ENCODE measurements around the gene GPR89A. TPM values are rescaled to one million over a fixed set of nuclear protein-coding genes. Genes with fewer than 3 reads are reported as not detected.
A peak's percentile ranks its signal among the peaks of the same experiment; 100 is the strongest.
"Not testable (repeated sequence)": the region's sequence is repeated elsewhere in the genome, so short reads cannot be mapped to it uniquely, and the experiment has no call there.

GPR89A gene
- total RNA-seq, 2 donors from 2014 or later: 33.9 to 34.5 TPM

- not testable (repeated sequence) for DNase-seq; H3K4me3 Mint-ChIP-seq; H3K9ac ChIP-seq (ENCODE audit: extremely low read depth, low read length, poor library complexity, severe bottlenecking); H3K27ac ChIP-seq (ENCODE audit: low read depth, low read length); H3K4me3 ChIP-seq (ENCODE audit: low read length); H3K4me1 ChIP-seq (ENCODE audit: control insufficient read depth, insufficient read depth, low read length); H3K9me3 ChIP-seq (ENCODE audit: control insufficient read depth, low read length); H3K27me3 ChIP-seq (ENCODE audit: control insufficient read depth, insufficient read depth, low read length, poor library complexity, severe bottlenecking); H3K27me3 Mint-ChIP-seq (ENCODE audit: insufficient read depth); H3K36me3 ChIP-seq (ENCODE audit: control insufficient read depth, insufficient read depth, low read length); H3K27ac Mint-ChIP-seq; H3K9me3 Mint-ChIP-seq
- no CpG with 5 or more reads among the region's 1 CpG for WGBS, 2 experiments (ENCODE audit: insufficient coverage in 1 of 2, insufficient read length in 1 of 2)
- Mint-ChIP-seq H3K36me3 (ENCODE audit: low read depth) (peaks cover 16% of the 10 kb centered on the region), H3K4me1 (peaks cover 11% of the 10 kb centered on the region)
Measured at GRCh38 chr1:145673217-145673616, 65.4 kb downstream of the GPR89A start.

- WGBS, 2 experiments (ENCODE audit: insufficient coverage in 1 of 2, insufficient read length in 1 of 2): no CpG with 5 or more reads among the region's 3 CpGs
- not testable (repeated sequence) for H3K27ac Mint-ChIP-seq; H3K4me3 Mint-ChIP-seq; H3K27me3 Mint-ChIP-seq (ENCODE audit: insufficient read depth); H3K4me3 ChIP-seq (ENCODE audit: low read length); H3K9ac ChIP-seq (ENCODE audit: extremely low read depth, low read length, poor library complexity, severe bottlenecking); H3K9me3 ChIP-seq (ENCODE audit: control insufficient read depth, low read length); H3K27ac ChIP-seq (ENCODE audit: low read depth, low read length); H3K27me3 ChIP-seq (ENCODE audit: control insufficient read depth, insufficient read depth, low read length, poor library complexity, severe bottlenecking); H3K4me1 ChIP-seq (ENCODE audit: control insufficient read depth, insufficient read depth, low read length); DNase-seq; H3K9me3 Mint-ChIP-seq
- H3K36me3 ChIP-seq (ENCODE audit: control insufficient read depth, insufficient read depth, low read length): peaks cover 15% of the 10 kb centered on the region
- peaks cover 13% of the 10 kb centered on the region for H3K4me1 Mint-ChIP-seq
- peaks cover 17% of the 10 kb centered on the region for H3K36me3 Mint-ChIP-seq (ENCODE audit: low read depth)
Measured at GRCh38 chr1:145684858-145685257, 77.1 kb downstream of the GPR89A start.

GRCh38 chr1:145686078-145686477, 78.3 kb downstream of the GPR89A start:
- not testable (repeated sequence) for H3K9ac ChIP-seq (ENCODE audit: extremely low read depth, low read length, poor library complexity, severe bottlenecking); H3K27ac Mint-ChIP-seq; DNase-seq; H3K27me3 ChIP-seq (ENCODE audit: control insufficient read depth, insufficient read depth, low read length, poor library complexity, severe bottlenecking); H3K4me3 Mint-ChIP-seq; H3K4me3 ChIP-seq (ENCODE audit: low read length); H3K27ac ChIP-seq (ENCODE audit: low read depth, low read length); H3K9me3 ChIP-seq (ENCODE audit: control insufficient read depth, low read length); H3K9me3 Mint-ChIP-seq; H3K27me3 Mint-ChIP-seq (ENCODE audit: insufficient read depth)
- Histone ChIP-seq H3K36me3 (ENCODE audit: control insufficient read depth, insufficient read depth, low read length) (peaks cover 20% of the 10 kb centered on the region), H3K4me1 (ENCODE audit: control insufficient read depth, insufficient read depth, low read length) (peaks cover 15% of the 10 kb centered on the region)
- Mint-ChIP-seq H3K36me3 (ENCODE audit: low read depth) (peaks cover 17% of the 10 kb centered on the region), H3K4me1 (peaks cover 25% of the 10 kb centered on the region)
- 83% methylated on average over 1 of the region's 1 CpG; no CpG with 5 or more reads in 1 of the 2 experiments for WGBS, 2 experiments (ENCODE audit: insufficient coverage in 1 of 2, insufficient read length in 1 of 2)

DNA sequence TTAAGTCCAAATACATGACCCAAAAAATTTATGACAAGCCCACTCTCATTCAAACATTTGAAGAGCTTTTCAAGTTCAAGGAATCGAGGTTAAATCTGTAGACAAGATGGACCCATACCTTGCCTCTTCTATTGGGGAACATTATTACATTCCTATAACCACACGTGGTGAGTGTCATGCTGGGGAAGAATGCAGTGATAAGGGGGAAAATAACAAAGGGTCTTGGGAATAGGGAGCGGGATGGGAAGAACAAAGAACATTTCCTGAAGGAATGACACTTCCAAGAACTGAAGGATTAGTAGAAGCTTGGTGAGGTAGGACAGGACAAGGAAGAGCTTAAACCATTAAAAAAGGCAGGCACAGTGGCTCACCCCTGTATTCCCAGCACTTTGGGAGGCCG, 80.5 kb downstream of the GPR89A start:
- H3K27ac ChIP-seq (ENCODE audit: low read depth, low read length): no peak overlapping the region
- H3K4me1 ChIP-seq (ENCODE audit: control insufficient read depth, insufficient read depth, low read length): peaks cover 18% of the 10 kb centered on the region
- no peak overlapping the region for H3K4me3 Mint-ChIP-seq
- H3K4me1 Mint-ChIP-seq: peaks cover 37% of the 10 kb centered on the region
- no peak overlapping the region for H3K9ac ChIP-seq (ENCODE audit: extremely low read depth, low read length, poor library complexity, severe bottlenecking)
- no peaks in the 10 kb centered on the region for H3K9me3 ChIP-seq (ENCODE audit: control insufficient read depth, low read length)
- no peaks in the 10 kb centered on the region for H3K9me3 Mint-ChIP-seq
- H3K27ac Mint-ChIP-seq: no peak overlapping the region
- no peaks in the 10 kb centered on the region for H3K27me3 ChIP-seq (ENCODE audit: control insufficient read depth, insufficient read depth, low read length, poor library complexity, severe bottlenecking)
- WGBS, 2 experiments (ENCODE audit: insufficient coverage in 1 of 2, insufficient read length in 1 of 2): 75 to 100% methylated on average over 1 to 4 of the region's 4 CpGs
- peaks cover 31% of the 10 kb centered on the region for H3K36me3 ChIP-seq (ENCODE audit: control insufficient read depth, insufficient read depth, low read length)
- H3K36me3 Mint-ChIP-seq (ENCODE audit: low read depth): peaks cover 26% of the 10 kb centered on the region
- no peaks in the 10 kb centered on the region for H3K27me3 Mint-ChIP-seq (ENCODE audit: insufficient read depth)
- H3K4me3 ChIP-seq (ENCODE audit: low read length): no peak overlapping the region
- peak; percentile 48 for DNase-seq
- no peak for TF ChIP-seq CTCF (conservative IDR thresholded peaks at IDR 0.05)
